Epithelial cell of esophagus (primary cell): ENCODE results near the gene ARHGAP28.

Source experiments
- DNase-seq: peaks from one replicate; pipeline ENCODE4 v3.0.0; 2010; ENCODE audit warnings: low read depth
- H3K4me3 ChIP-seq: 2 replicates; pipeline ENCODE4 v1.5.1; 2011; ENCODE audit warnings: mild to moderate bottlenecking, low read length, control low read depth
- TF ChIP-seq, protein P1 (sequence below): IDR thresholded peaks from 2 replicates; pipeline ENCODE4 v1.5.1; 2011; ENCODE audit warnings: low read depth, mild to moderate bottlenecking, low read length, control low read depth, inconsistent platforms; ENCODE audit not compliant: insufficient read depth; ENCODE audit errors: missing control alignments

ARHGAP28 gene

DNA sequence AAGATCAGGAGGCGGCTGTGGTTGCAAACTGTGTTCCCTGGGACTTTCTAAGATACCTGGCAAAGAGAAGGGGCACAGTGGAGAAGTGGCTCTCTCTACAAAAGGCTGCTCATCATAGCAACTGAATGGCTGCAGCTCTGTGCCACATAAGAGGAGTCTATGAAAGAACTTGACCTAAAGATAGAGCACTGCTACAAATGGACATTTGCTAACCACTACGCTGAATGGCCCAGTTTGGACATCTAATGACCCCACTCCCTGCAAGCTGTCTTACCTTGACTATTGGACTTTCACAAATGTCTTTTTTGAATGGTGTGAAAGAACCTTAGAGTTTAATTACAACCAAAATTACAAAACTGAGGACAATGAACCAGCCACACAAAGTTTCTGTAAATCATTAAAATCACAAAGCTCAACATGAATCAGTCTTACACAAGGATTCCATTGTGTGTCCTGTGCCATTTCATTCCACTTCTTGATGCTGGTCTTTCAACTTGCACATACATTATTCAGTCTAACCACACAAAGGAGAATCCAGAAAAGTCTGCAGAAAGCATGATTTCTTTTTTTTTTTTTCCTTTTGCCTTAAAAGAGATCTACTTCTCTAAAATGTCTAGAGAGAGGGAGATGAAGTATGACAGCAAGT lies 234.1 kb downstream of the ARHGAP28 start:
- no peak overlapping the region for H3K4me3 ChIP-seq
- TF ChIP-seq, protein P1, sequence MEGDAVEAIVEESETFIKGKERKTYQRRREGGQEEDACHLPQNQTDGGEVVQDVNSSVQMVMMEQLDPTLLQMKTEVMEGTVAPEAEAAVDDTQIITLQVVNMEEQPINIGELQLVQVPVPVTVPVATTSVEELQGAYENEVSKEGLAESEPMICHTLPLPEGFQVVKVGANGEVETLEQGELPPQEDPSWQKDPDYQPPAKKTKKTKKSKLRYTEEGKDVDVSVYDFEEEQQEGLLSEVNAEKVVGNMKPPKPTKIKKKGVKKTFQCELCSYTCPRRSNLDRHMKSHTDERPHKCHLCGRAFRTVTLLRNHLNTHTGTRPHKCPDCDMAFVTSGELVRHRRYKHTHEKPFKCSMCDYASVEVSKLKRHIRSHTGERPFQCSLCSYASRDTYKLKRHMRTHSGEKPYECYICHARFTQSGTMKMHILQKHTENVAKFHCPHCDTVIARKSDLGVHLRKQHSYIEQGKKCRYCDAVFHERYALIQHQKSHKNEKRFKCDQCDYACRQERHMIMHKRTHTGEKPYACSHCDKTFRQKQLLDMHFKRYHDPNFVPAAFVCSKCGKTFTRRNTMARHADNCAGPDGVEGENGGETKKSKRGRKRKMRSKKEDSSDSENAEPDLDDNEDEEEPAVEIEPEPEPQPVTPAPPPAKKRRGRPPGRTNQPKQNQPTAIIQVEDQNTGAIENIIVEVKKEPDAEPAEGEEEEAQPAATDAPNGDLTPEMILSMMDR: no peak
- DNase-seq: no peak
